GM23248 (cell line): Measurements from ENCODE around the gene NLGN4Y.

Experiments
- EZH2 ChIP-seq: fragments of 200-600 bp; sonication (generic); IDR thresholded peaks from 2 replicates; pipeline ENCODE4 v1.6.1; 2018; ENCODE audit warnings: antibody characterized with exemption, mild to moderate bottlenecking; ENCODE audit not compliant: insufficient read depth, poor library complexity, severe bottlenecking
- EZH2phosphoT487 ChIP-seq: fragments of 200-600 bp; sonication (generic); IDR thresholded peaks from 2 replicates; pipeline ENCODE4 v1.6.1; 2018; ENCODE audit warnings: antibody characterized with exemption, moderate library complexity, mild to moderate bottlenecking, low read depth; ENCODE audit not compliant: insufficient read depth

GRCh38 chrY:14741596-14741995 lies 217.3 kb downstream of the NLGN4Y start:
- TF ChIP-seq EZH2, result no peak
- no peak for TF ChIP-seq EZH2phosphoT487
